ENCODE results near the gene SPG21.
A peak's percentile ranks its signal among the peaks of the same experiment; 100 is the strongest.

The SPG21 gene

GRCh38 chr15:64954395-64954794 lies 35.3 kb downstream of the SPG21 start:
- peaks cover 1 to 17% of the 10 kb centered on the region in 2 experiments; a peak in 2 of 3 replicates for H3K36me3 ChIP-seq (ENCODE audit: control insufficient read depth in 2 of 2, insufficient read depth in 1 of 2, low read length in 2 of 2)
- CTCF ChIA-PET: no interaction called here

DNA sequence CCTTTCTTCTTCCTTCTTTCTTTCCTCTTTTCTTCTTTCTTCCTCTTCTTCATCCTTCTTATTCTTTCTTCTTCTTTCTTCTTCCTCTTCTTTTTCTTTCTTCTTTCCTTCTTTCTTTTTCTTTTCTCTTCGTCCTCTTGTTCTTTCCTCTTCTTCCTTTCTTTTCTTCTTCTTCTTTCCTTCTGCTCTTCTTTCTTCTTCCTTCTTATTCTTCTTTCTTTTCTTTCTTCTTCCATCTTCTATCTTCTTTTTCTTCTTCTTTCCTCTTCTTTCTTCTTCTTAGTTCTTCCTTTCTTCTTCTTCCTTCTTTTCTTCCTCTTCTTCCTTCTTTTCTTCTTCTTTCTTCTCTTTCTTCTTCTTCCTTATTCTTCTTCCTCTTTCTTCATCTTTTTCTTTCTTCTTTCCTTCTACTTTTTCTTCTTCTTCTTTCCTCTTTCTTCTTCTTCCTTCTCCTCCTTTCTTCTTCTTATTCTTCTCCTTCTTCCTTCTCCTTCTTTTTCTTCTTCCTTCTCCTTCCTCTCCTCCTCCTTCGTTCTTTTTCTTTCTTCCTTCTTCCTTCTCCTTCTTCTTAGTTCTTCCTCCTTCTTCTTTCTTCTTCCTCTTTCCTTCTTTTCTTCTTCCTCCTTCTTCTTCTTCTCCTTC lies 37.8 kb downstream of the SPG21 start:
- POLR2A ChIA-PET: no interaction called here
- CTCF ChIA-PET: no interaction called here
- Histone ChIP-seq H3K27ac (ENCODE audit: extremely low read depth, low read depth, low read length) (no peak overlapping the region), H3K4me3 (ENCODE audit: low read depth, low read length) (no peak overlapping the region), H3K36me3 (ENCODE audit: control insufficient read depth in 2 of 2, insufficient read depth in 1 of 2, low read length in 2 of 2) (peaks cover 0 to 4% of the 10 kb centered on the region in 2 experiments; a peak in 1 of 3 replicates), H3K4me1 (ENCODE audit: control insufficient read depth, insufficient read depth, low read length) (no peaks in the 10 kb centered on the region), H3K9me3 (ENCODE audit: control insufficient read depth, insufficient read depth, low read depth, low read length) (no peaks in the 10 kb centered on the region)
- TF ChIP-seq KLF16 (tag by site-specific recombination; IDR thresholded peaks at IDR 0.05) (no peak), ZNF366 (tag by site-specific recombination; conservative IDR thresholded peaks at IDR 0.05) (peak; percentile 84)

More at GRCh38 chr15:64954395-64954794, 35.3 kb downstream of the SPG21 start:
- TF ChIP-seq, protein P1, sequence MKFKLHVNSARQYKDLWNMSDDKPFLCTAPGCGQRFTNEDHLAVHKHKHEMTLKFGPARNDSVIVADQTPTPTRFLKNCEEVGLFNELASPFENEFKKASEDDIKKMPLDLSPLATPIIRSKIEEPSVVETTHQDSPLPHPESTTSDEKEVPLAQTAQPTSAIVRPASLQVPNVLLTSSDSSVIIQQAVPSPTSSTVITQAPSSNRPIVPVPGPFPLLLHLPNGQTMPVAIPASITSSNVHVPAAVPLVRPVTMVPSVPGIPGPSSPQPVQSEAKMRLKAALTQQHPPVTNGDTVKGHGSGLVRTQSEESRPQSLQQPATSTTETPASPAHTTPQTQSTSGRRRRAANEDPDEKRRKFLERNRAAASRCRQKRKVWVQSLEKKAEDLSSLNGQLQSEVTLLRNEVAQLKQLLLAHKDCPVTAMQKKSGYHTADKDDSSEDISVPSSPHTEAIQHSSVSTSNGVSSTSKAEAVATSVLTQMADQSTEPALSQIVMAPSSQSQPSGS (tag by site-specific recombination; IDR thresholded peaks at IDR 0.05; ENCODE audit: low read depth): no peak
- TF ChIP-seq ZNF366 (tag by site-specific recombination; conservative IDR thresholded peaks at IDR 0.05): peak; percentile 73
- H3K9me3 ChIP-seq (ENCODE audit: control insufficient read depth, insufficient read depth, low read depth, low read length): no peaks in the 10 kb centered on the region
- no peak overlapping the region for H3K4me3 ChIP-seq (ENCODE audit: low read depth, low read length)
- H3K27ac ChIP-seq (ENCODE audit: extremely low read depth, low read depth, low read length): no peak overlapping the region
- POLR2A ChIA-PET: no interaction called here
- H3K4me1 ChIP-seq (ENCODE audit: control insufficient read depth, insufficient read depth, low read length): no peaks in the 10 kb centered on the region

DNA sequence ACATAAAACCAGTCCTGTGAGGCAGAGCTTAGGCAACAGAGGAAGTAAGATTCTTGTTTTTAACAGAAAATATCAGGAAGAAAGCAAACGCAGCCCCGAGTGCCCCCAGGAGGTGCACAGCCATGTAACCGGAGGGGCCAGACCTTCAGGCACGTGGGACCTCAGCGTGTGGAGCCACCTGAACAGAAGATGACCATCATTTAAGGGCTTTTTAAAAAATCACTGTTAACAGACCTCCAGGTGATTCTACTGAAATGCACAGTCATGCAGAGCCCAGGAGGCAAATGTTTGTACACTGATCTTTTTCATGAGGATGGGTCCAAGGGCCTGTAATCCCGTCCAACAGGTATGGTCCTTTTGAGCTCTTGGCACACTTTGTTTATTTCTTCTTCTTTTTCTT lies 38.8 kb downstream of the SPG21 start:
- no peak overlapping the region for H3K27ac ChIP-seq (ENCODE audit: extremely low read depth, low read depth, low read length)
- CTCF ChIA-PET: interaction anchor here (0.7 kb wide), 1 partner anchor 140 kb away, joined by 3 read pairs; no protein-coding TSS in a partner anchor

More for the DNA sequence above, 38.8 kb downstream of the SPG21 start:
- TF ChIP-seq EGR2 (tag by site-specific recombination; IDR thresholded peaks at IDR 0.05; ENCODE audit: low read depth) (no peak), ZNF404 (tag by site-specific recombination; IDR thresholded peaks at IDR 0.05) (no peak), ZNF140 (tag by site-specific recombination; IDR thresholded peaks at IDR 0.05) (no peak), ZBTB11 (tag by site-specific recombination; conservative IDR thresholded peaks at IDR 0.05; ENCODE audit: low read depth) (no peak), ZSCAN16 (tag by site-specific recombination; IDR thresholded peaks at IDR 0.05) (no peak), SP3 (tag by site-specific recombination; IDR thresholded peaks at IDR 0.05) (no peak), ZNF184 (tag by site-specific recombination; IDR thresholded peaks at IDR 0.05) (no peak), ZNF549 (tag by site-specific recombination; IDR thresholded peaks at IDR 0.05) (no peak), PRDM6 (tag by site-specific recombination; IDR thresholded peaks at IDR 0.05) (no peak), ZNF571 (tag by site-specific recombination; IDR thresholded peaks at IDR 0.05) (no peak), ELK4 (IDR thresholded peaks at IDR 0.05; ENCODE audit: borderline replicate concordance, low read depth, low read length) (no peak), ZNF341 (tag by site-specific recombination; IDR thresholded peaks at IDR 0.05; ENCODE audit: low read depth) (no peak), ZNF2 (tag by site-specific recombination; IDR thresholded peaks at IDR 0.05) (no peak), ZNF768 (tag by site-specific recombination; IDR thresholded peaks at IDR 0.05) (no peak), ZNF175 (tag by site-specific recombination; IDR thresholded peaks at IDR 0.05) (no peak), ZNF324 (tag by site-specific recombination; IDR thresholded peaks at IDR 0.05) (no peak)
- TF ChIP-seq, protein P2, sequence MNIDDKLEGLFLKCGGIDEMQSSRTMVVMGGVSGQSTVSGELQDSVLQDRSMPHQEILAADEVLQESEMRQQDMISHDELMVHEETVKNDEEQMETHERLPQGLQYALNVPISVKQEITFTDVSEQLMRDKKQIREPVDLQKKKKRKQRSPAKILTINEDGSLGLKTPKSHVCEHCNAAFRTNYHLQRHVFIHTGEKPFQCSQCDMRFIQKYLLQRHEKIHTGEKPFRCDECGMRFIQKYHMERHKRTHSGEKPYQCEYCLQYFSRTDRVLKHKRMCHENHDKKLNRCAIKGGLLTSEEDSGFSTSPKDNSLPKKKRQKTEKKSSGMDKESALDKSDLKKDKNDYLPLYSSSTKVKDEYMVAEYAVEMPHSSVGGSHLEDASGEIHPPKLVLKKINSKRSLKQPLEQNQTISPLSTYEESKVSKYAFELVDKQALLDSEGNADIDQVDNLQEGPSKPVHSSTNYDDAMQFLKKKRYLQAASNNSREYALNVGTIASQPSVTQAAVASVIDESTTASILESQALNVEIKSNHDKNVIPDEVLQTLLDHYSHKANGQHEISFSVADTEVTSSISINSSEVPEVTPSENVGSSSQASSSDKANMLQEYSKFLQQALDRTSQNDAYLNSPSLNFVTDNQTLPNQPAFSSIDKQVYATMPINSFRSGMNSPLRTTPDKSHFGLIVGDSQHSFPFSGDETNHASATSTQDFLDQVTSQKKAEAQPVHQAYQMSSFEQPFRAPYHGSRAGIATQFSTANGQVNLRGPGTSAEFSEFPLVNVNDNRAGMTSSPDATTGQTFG (tag by site-specific recombination; IDR thresholded peaks at IDR 0.05; ENCODE audit: borderline replicate concordance): no peak
- POLR2A ChIA-PET: interaction anchor here (0.6 kb wide), 1 partner anchor 31 kb away, joined by 4 read pairs; no protein-coding TSS in a partner anchor
- H3K9me3 ChIP-seq (ENCODE audit: control insufficient read depth, insufficient read depth, low read depth, low read length): no peaks in the 10 kb centered on the region
- H3K36me3 ChIP-seq (ENCODE audit: control insufficient read depth in 2 of 2, insufficient read depth in 1 of 2, low read length in 2 of 2): peaks cover 0 to 3% of the 10 kb centered on the region in 2 experiments; a peak in 1 of 3 replicates
- no peak overlapping the region for H3K4me3 ChIP-seq (ENCODE audit: low read depth, low read length)
- no peaks in the 10 kb centered on the region for H3K4me1 ChIP-seq (ENCODE audit: control insufficient read depth, insufficient read depth, low read length)
